ENCODE data around the gene ARAP2.

Gene ARAP2

DNA sequence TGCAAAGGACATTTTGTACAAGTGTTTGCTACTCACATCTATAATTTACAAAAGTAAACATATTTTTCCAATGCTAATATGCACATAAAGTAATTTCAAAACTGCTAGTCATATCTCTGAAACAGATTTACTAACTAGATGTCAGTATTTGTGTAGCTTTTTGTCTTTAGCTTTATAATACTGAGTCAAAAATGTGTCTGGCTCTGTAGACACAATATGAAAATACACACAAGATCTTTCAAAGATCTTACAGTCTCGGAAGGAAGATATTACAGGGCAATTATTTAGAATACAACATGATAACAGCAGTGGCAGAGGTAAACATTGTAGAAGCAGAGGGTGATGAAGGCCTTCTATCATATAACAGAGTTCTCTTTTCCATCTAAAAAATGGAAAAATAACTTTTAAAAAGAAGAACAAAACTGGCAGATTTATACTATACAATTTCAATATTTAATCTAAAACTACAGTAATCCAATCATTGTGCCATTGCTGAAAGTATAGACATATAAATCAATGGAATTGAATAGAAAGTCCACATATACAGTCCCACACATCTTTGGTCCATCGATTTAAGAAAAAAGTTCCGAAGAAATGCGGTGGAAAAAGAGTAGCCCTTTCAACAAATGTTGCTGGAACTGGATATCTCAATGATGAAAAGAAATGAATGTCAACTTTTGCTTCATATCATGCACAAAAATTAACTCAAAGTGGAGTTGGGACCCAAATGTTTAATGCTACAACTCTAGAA, 29.4 kb downstream of the ARAP2 start:
- TF ChIP-seq, protein P1, sequence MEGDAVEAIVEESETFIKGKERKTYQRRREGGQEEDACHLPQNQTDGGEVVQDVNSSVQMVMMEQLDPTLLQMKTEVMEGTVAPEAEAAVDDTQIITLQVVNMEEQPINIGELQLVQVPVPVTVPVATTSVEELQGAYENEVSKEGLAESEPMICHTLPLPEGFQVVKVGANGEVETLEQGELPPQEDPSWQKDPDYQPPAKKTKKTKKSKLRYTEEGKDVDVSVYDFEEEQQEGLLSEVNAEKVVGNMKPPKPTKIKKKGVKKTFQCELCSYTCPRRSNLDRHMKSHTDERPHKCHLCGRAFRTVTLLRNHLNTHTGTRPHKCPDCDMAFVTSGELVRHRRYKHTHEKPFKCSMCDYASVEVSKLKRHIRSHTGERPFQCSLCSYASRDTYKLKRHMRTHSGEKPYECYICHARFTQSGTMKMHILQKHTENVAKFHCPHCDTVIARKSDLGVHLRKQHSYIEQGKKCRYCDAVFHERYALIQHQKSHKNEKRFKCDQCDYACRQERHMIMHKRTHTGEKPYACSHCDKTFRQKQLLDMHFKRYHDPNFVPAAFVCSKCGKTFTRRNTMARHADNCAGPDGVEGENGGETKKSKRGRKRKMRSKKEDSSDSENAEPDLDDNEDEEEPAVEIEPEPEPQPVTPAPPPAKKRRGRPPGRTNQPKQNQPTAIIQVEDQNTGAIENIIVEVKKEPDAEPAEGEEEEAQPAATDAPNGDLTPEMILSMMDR (IDR thresholded peaks at IDR 0.05; ENCODE audit: extremely low read depth, missing control alignments) = no peak
- no peak for DNase-seq (ENCODE audit: low spot score)

DNA sequence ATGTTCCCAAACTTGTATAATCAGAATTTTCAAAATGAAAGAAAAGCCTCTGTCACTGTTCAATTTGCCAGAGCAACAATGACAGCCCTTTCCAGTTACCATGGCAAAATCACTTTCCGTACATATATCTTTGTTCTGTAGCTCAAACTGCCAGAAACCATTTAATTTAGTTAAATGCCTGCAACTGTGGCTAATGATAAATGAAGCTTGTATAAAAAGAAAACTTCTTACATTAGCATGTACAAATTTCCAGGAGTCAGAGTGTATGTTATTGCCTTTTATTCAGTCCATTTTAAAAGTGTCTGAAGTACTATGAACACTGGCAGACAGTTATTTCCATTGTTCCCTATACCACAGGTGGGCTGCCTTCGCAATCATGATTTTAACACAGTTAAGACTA, 30.3 kb downstream of the ARAP2 start:
- TF ChIP-seq, protein P1 (IDR thresholded peaks at IDR 0.05; ENCODE audit: extremely low read depth, missing control alignments) = no peak

DNA sequence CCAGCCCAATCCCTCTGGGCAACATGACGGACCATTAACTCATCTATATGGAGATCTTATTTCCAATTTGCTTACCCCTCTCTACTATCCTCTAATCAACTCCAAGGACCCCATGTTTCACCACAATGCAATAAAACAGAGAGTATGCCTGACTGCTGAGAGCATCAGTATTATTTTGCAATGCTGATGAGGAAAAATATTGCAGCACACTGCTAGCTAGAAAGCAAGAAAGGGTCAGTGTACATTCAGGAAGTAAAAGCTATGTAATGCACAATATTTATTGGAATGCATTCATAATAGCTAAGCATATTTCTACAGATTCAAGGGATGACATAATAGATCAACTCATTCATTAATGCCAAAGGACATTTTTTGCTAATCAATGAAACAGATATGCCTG, 33.2 kb downstream of the ARAP2 start:
- DNase-seq (ENCODE audit: low spot score) = no peak
- TF ChIP-seq, protein P1 (IDR thresholded peaks at IDR 0.05; ENCODE audit: extremely low read depth, missing control alignments) = no peak

More for the DNA sequence above, 30.3 kb downstream of the ARAP2 start:
- DNase-seq (ENCODE audit: low spot score) = no peak

DNA sequence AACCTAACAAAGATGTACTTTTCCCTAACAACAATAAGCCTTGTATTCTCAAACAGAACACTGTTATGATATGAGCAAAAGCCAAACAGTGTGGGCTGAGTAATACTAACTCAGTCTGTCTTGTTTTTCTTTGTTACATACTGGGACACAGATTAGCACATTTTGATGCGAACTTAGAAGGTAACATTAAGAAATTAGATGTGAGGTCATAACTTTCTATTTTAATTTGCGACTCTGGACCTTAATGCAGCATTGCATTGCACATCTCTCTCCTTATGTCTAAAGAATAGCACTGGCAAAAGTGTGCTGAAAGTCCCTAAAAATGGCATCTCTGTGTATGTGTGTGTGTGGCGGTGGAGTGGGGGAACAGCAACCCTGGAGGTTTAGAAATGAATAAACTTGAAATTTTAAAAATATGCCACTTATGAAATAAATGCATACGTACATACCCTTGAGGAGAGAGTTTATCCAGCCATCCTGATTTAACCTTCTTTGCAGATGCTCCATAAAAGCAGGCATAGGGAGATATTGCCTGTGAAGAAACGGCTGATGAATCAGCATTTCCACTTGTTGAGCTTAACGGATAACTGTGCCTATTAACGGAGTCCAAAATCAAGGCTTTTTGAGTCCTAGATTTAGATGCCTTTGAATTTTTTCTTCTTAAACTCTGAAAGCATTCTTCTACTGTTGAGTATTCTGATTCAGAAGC, 34.2 kb downstream of the ARAP2 start:
- DNase-seq (ENCODE audit: low spot score) = peak; percentile 7
- TF ChIP-seq, protein P1 (IDR thresholded peaks at IDR 0.05; ENCODE audit: extremely low read depth, missing control alignments) = no peak

DNA sequence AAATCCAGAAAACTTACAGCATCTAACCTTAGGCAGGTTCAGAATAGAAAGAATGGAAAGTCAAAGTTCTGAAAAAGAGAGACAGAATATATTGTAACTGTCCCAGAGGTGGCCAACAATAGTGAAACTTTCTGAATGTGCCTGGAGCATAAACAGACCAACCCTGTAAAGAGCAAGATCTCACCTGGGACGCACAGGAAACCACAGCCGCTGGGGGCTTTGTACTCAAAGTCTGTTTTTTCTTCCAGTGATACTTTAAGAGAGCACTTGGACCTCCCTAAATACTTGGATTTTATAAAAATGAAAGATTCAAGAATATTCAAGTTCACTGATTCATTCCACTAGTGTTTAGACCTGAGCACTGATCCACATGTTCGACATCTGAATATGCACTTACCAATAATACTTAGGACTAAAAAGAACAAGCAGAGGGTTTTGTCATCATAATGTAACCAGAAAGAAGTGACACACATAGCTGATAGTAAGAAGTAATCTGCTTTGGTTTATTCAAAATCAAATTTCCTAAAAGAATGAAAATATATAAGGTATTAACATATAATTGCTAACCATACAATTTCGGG, 35.3 kb downstream of the ARAP2 start:
- DNase-seq (ENCODE audit: low spot score) = peak; percentile 21
- TF ChIP-seq, protein P1 (IDR thresholded peaks at IDR 0.05; ENCODE audit: extremely low read depth, missing control alignments) = no peak

DNA sequence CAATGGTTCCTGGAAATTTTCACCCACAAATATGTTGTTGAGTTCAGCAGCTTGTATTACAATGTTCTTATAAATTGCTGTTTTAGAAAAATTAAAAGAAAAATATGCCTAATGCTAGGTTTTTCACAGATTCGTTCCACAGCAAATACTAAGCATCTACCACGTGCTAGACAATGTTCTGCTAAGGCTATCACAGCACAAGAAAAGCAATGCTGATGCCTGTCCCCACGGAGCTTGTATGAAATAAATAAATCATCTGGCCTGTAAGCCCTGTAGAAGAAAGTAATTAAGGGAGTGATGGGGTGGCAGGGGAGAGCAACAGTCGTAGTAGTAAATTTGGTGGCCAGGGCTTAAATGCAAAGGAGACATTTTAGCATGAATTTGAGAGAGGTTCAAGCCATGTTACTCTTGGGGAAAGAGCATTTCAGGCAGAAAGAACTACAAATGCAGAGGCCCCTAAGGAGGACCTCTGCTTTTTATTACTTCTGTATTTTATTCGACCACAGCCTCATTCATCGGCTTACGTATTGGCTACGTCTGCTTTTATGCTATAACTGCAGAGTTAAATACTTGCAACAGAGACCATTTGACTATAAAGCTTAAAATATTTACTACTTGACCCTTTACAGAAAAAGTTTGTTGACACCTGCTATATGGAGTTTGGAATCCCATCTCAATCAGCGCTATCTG, 36.3 kb downstream of the ARAP2 start:
- DNase-seq (ENCODE audit: low spot score) = no peak

More for the DNA sequence above, 36.3 kb downstream of the ARAP2 start:
- TF ChIP-seq, protein P1 (IDR thresholded peaks at IDR 0.05; ENCODE audit: extremely low read depth, missing control alignments) = no peak
